Neuronal stem cell (in vitro differentiated cells): ENCODE data around the gene MYO15A.
A peak's percentile ranks its signal among the peaks of the same experiment; 100 is the strongest.

ENCODE experiments used
- DNase-seq: peaks from one replicate; pipeline ENCODE4 v3.0.0-alpha.2; 2013; ENCODE audit warnings: low spot score
- H2AFZ ChIP-seq: one replicate; pipeline ENCODE4 v1.6.1; 2013; ENCODE audit warnings: mild to moderate bottlenecking, low read length, inconsistent platforms
- H2AK5ac ChIP-seq: 2 replicates; pipeline ENCODE4 v1.6.1; 2013; ENCODE audit warnings: low read depth, mild to moderate bottlenecking, inconsistent platforms, low read length, moderate library complexity, mixed read lengths
- H2BK120ac ChIP-seq: 2 replicates; pipeline ENCODE4 v1.6.1; 2013; ENCODE audit warnings: low read depth, mild to moderate bottlenecking, inconsistent platforms, low read length, moderate library complexity, mixed read lengths
- H2BK12ac ChIP-seq: one replicate; pipeline ENCODE4 v1.6.1; 2013; ENCODE audit warnings: low read length, inconsistent platforms
- H2BK15ac ChIP-seq: 2 replicates; pipeline ENCODE4 v1.6.1; 2013; ENCODE audit warnings: mild to moderate bottlenecking, low read length, inconsistent platforms, mixed read lengths
- H2BK5ac ChIP-seq: one replicate; pipeline ENCODE4 v1.6.1; 2013; ENCODE audit warnings: inconsistent platforms, mild to moderate bottlenecking, low read length, moderate library complexity
- H3K14ac ChIP-seq: one replicate; pipeline ENCODE4 v1.6.1; 2013; ENCODE audit warnings: low read length, inconsistent platforms
- H3K18ac ChIP-seq: 2 replicates; pipeline ENCODE4 v1.6.1; 2013; ENCODE audit warnings: low read length, inconsistent platforms
- H3K23ac ChIP-seq: 2 replicates; pipeline ENCODE4 v1.6.1; 2013; ENCODE audit warnings: low read depth, mild to moderate bottlenecking, mixed read lengths, low read length, inconsistent platforms; ENCODE audit not compliant: poor library complexity
- H3K27ac ChIP-seq: replicated peaks from 3 replicates; pipeline ENCODE4 v1.5.1; 2013; ENCODE audit warnings: low read length, inconsistent platforms
- H3K27me3 ChIP-seq, 3 experiments: 2 replicates each; pipeline ENCODE4 v1.6.1; 2013; ENCODE audit warnings: low read length in 3 of 3, mild to moderate bottlenecking in 2 of 3, inconsistent platforms in 1 of 3, low read depth in 1 of 3, mixed read lengths in 1 of 3, moderate library complexity in 1 of 3; ENCODE audit not compliant: control insufficient read depth in 3 of 3, insufficient read depth in 3 of 3
- H3K36me3 ChIP-seq, 2 donors: replicated peaks in 1 of 2; 2 replicates each; pipeline ENCODE4 v1.6.1; 2013; ENCODE audit warnings: low read length in 2 of 2; ENCODE audit not compliant: control insufficient read depth in 2 of 2, insufficient read depth in 2 of 2
- H3K4ac ChIP-seq: 2 replicates; pipeline ENCODE4 v1.6.1; 2013; ENCODE audit warnings: inconsistent platforms, mild to moderate bottlenecking, low read length, moderate library complexity
- H3K4me1 ChIP-seq, 2 donors: 1 replicate in 1 of 2; 2 replicates in 1 of 2; pipeline ENCODE4 v1.6.1; 2013; ENCODE audit warnings: low read length in 2 of 2, low read depth in 1 of 2; ENCODE audit not compliant: control insufficient read depth in 2 of 2, insufficient read depth in 1 of 2
- H3K4me2 ChIP-seq: one replicate; pipeline ENCODE4 v1.6.1; 2013; ENCODE audit warnings: mild to moderate bottlenecking, low read length, inconsistent platforms; ENCODE audit not compliant: insufficient read depth, poor library complexity, severe bottlenecking
- H3K4me3 ChIP-seq, 2 donors: 2 replicates each; pipeline ENCODE4 v1.5.1; 2013; ENCODE audit warnings: low read length in 2 of 2, mild to moderate bottlenecking in 2 of 2, inconsistent platforms in 1 of 2, moderate library complexity in 1 of 2
- H3K79me1 ChIP-seq: one replicate; pipeline ENCODE4 v1.6.1; 2013; ENCODE audit warnings: low read depth, mild to moderate bottlenecking, inconsistent platforms, low read length, moderate library complexity
- H3K9ac ChIP-seq: one replicate; pipeline ENCODE4 v1.6.1; 2013; ENCODE audit warnings: mild to moderate bottlenecking, low read depth, low read length, inconsistent platforms; ENCODE audit not compliant: poor library complexity
- H3K9me3 ChIP-seq, 2 donors: replicated peaks in 1 of 2; 2 replicates each; pipeline versions ENCODE3 to v1.6.1; 2013; ENCODE audit warnings: low read length in 2 of 2, mild to moderate bottlenecking in 2 of 2, inconsistent platforms in 1 of 2, low read depth in 1 of 2, mixed read lengths in 1 of 2, moderate library complexity in 1 of 2; ENCODE audit not compliant: control insufficient read depth in 2 of 2, insufficient read depth in 1 of 2
- H4K8ac ChIP-seq: one replicate; pipeline ENCODE4 v1.6.1; 2013; ENCODE audit warnings: low read depth, mild to moderate bottlenecking, inconsistent platforms, low read length, moderate library complexity
- H4K91ac ChIP-seq: one replicate; pipeline ENCODE4 v1.6.1; 2013; ENCODE audit warnings: low read length, low read depth, mild to moderate bottlenecking, inconsistent platforms; ENCODE audit not compliant: poor library complexity
- WGBS, 2 donors: extraction: QIAGEN DNeasy Blood & Tissue Kit; methylation state at CpG; one replicate each; pipeline ENCODE4 v1.1.7; 2013; ENCODE audit warnings: missing lambda C conversion rate in 2 of 2, mixed read lengths in 1 of 2; ENCODE audit not compliant: insufficient read length in 2 of 2, insufficient replicate concordance in 1 of 2; ENCODE audit errors: extremely low coverage in 2 of 2; 5-methylcytosine and 5-hydroxymethylcytosine counted together

The MYO15A gene

GRCh38 chr17:18217412-18218015, 109.0 kb downstream of the MYO15A start:
- Histone ChIP-seq H3K27ac (no peak overlapping the region), H3K36me3 (no peaks in the 10 kb centered on the region), H2BK15ac (peak overlapping the region; percentile 86), H3K14ac (no peak overlapping the region), H3K4me3 (no peak overlapping the region), H3K9me3 (no peaks in the 10 kb centered on the region), H2AFZ (peak overlapping the region; percentile 52), H2BK5ac (peak overlapping the region; percentile 32), H3K18ac (peak overlapping the region; percentile 6), H3K4me1 (peaks cover 3 to 8% of the 10 kb centered on the region in 2 donors), H3K9ac (no peak overlapping the region), H3K23ac (no peak overlapping the region), H3K79me1 (no peaks in the 10 kb centered on the region), H3K4me2 (no peak overlapping the region), H2AK5ac (peak overlapping the region; percentile 67), H4K91ac (no peak overlapping the region), H3K4ac (no peak overlapping the region), H2BK120ac (no peak overlapping the region), H2BK12ac (peak overlapping the region; percentile 68), H4K8ac (no peak overlapping the region), H3K27me3 (no peaks in the 10 kb centered on the region)
- no CpG with 5 or more reads among the region's 6 CpGs for WGBS, 2 donors
- DNase-seq = peak; percentile 75

- H3K4ac ChIP-seq = no peak overlapping the region
- H3K27me3 ChIP-seq = no peaks in the 10 kb centered on the region
- H3K23ac ChIP-seq = no peak overlapping the region
- no peak overlapping the region for H3K4me2 ChIP-seq
- DNase-seq = no peak
- H3K4me1 ChIP-seq = peaks cover 3 to 10% of the 10 kb centered on the region in 2 donors
- no peak overlapping the region for H3K14ac ChIP-seq
- WGBS, 2 donors = no CpG with 5 or more reads among the region's 4 CpGs
- H2BK12ac ChIP-seq = no peak overlapping the region
- H3K9ac ChIP-seq = no peak overlapping the region
- no peak overlapping the region for H3K4me3 ChIP-seq
- H2BK5ac ChIP-seq = no peak overlapping the region
- H3K18ac ChIP-seq = no peak overlapping the region
- no peak overlapping the region for H2AFZ ChIP-seq
- no peak overlapping the region for H3K27ac ChIP-seq
- no peaks in the 10 kb centered on the region for H3K36me3 ChIP-seq
- no peak overlapping the region for H4K8ac ChIP-seq
- peak overlapping the region; percentile 5 for H2AK5ac ChIP-seq
- no peaks in the 10 kb centered on the region for H3K9me3 ChIP-seq
- no peak overlapping the region for H4K91ac ChIP-seq
- H2BK120ac ChIP-seq = no peak overlapping the region
- peak overlapping the region; percentile 23 for H2BK15ac ChIP-seq
- no peaks in the 10 kb centered on the region for H3K79me1 ChIP-seq
These were observed 110.3 kb downstream of the MYO15A start for GRCh38 chr17:18218756-18219415.

- no CpG with 5 or more reads among the region's 4 CpGs for WGBS, 2 donors
- peak overlapping the region; percentile 26 for H2BK5ac ChIP-seq
- H3K4me3 ChIP-seq = peak overlapping the region; percentile 19 to 61
These were observed 115.5 kb downstream of the MYO15A start for GRCh38 chr17:18224053-18224386.

GRCh38 chr17:18224387-18225120, 116.0 kb downstream of the MYO15A start:
- H4K91ac ChIP-seq = peak overlapping the region; percentile 97
- H3K9me3 ChIP-seq = no peaks in the 10 kb centered on the region
- H3K18ac ChIP-seq = peak overlapping the region; percentile 100
- H2AFZ ChIP-seq = peak overlapping the region; percentile 88
- H3K4ac ChIP-seq = peak overlapping the region; percentile 95
- no peak overlapping the region for H2BK12ac ChIP-seq
- H2AK5ac ChIP-seq = peak overlapping the region; percentile 98
- H3K4me1 ChIP-seq = peaks cover 29 to 31% of the 10 kb centered on the region in 2 donors
- H2BK15ac ChIP-seq = peak overlapping the region; percentile 86
- H3K23ac ChIP-seq = no peak overlapping the region
- peak overlapping the region; percentile 98 for H4K8ac ChIP-seq
- peak; percentile 95 for DNase-seq
- H3K4me2 ChIP-seq = peak overlapping the region; percentile 97
- H3K9ac ChIP-seq = peak overlapping the region; percentile 83
- H3K36me3 ChIP-seq = peaks cover 0 to 2% of the 10 kb centered on the region in 2 donors
- H2BK120ac ChIP-seq = peak overlapping the region; percentile 95
- no peaks in the 10 kb centered on the region for H3K27me3 ChIP-seq
- peak overlapping the region; percentile 97 for H3K14ac ChIP-seq
- H3K4me3 ChIP-seq = peak overlapping the region; percentile 61 to 72
- peak overlapping the region; percentile 99 for H3K27ac ChIP-seq
- WGBS, 2 donors = no CpG with 5 or more reads among the region's 23 CpGs
- peaks cover 20% of the 10 kb centered on the region for H3K79me1 ChIP-seq
- peak overlapping the region; percentile 100 for H2BK5ac ChIP-seq

More at GRCh38 chr17:18224053-18224386, 115.5 kb downstream of the MYO15A start:
- H2BK120ac ChIP-seq = peak overlapping the region; percentile 1
- H3K18ac ChIP-seq = peak overlapping the region; percentile 97
- no peak overlapping the region for H2AK5ac ChIP-seq
- H3K27ac ChIP-seq = peak overlapping the region; percentile 99
- peak overlapping the region; percentile 87 for H3K9ac ChIP-seq
- no peak overlapping the region for H4K91ac ChIP-seq
- no peak overlapping the region for H3K4ac ChIP-seq
- peak overlapping the region; percentile 88 for H2AFZ ChIP-seq
- H3K4me2 ChIP-seq = peak overlapping the region; percentile 23
- H3K27me3 ChIP-seq = no peaks in the 10 kb centered on the region
- H3K79me1 ChIP-seq = peaks cover 18% of the 10 kb centered on the region
- peaks cover 0 to 2% of the 10 kb centered on the region in 2 donors for H3K36me3 ChIP-seq
- H3K4me1 ChIP-seq = peaks cover 23 to 27% of the 10 kb centered on the region in 2 donors
- no peak overlapping the region for H3K23ac ChIP-seq
- no peak overlapping the region for H3K14ac ChIP-seq
- peak overlapping the region; percentile 36 for H2BK12ac ChIP-seq
- peak overlapping the region; percentile 11 for H2BK15ac ChIP-seq
- H4K8ac ChIP-seq = no peak overlapping the region
- no peaks in the 10 kb centered on the region for H3K9me3 ChIP-seq
- DNase-seq = no peak
